OCI-LY7 (cell line): Measurements from ENCODE around the gene NPHS1. TPM values are rescaled to one million over a fixed set of nuclear protein-coding genes. Genes with fewer than 3 reads are reported as not detected.

Experiments used
- BruUV-seq: library from RNA; stranded (reverse); fragments of 400-500 nt; replicated peaks from 2 replicates; lab custom pipeline; 2021; lab: Mats Ljungman, UMichigan
- CTCF ChIA-PET: fragments of 300-600 bp; sonication (Branson Sonifier 250); formaldehyde crosslinking; loops from one replicate; lab custom pipeline; 2022; ENCODE audit warnings: antibody characterized with exemption; ENCODE audit not compliant: unreplicated experiment; lab: Charles Lee
- POLR2A ChIA-PET: fragments of 300-600 bp; sonication (Branson Sonifier 250); formaldehyde crosslinking; loops from one replicate; lab custom pipeline; 2022; ENCODE audit warnings: antibody characterized with exemption; lab: Charles Lee
- DNase-seq: peaks from one replicate; pipeline ENCODE4 v3.0.0-alpha.2; 2015; ENCODE audit warnings: low spot score
- H2AFZ ChIP-seq: fragments of 200-600 bp; sonication (generic), shearing (Covaris generic); 2 replicates; pipeline ENCODE4 v1.6.1; 2014; ENCODE audit warnings: mild to moderate bottlenecking, antibody characterized with exemption, low read length, moderate library complexity
- H3K27ac ChIP-seq: fragments of 200-600 bp; sonication (generic); 2 replicates; pipeline ENCODE4 v1.5.1; 2014; ENCODE audit warnings: mixed run types, low read depth, mild to moderate bottlenecking, moderate library complexity, low read length, inconsistent platforms; ENCODE audit not compliant: poor library complexity, severe bottlenecking
- H3K36me3 ChIP-seq: fragments of 200-600 bp; sonication (generic); 2 replicates; pipeline ENCODE4 v1.6.1; 2014; ENCODE audit warnings: mild to moderate bottlenecking, antibody characterized with exemption, low read length, moderate library complexity, mixed read lengths; ENCODE audit not compliant: insufficient read depth
- H3K4me1 ChIP-seq: fragments of 200-600 bp; sonication (generic); 2 replicates; pipeline ENCODE4 v1.5.1; 2014; ENCODE audit warnings: mild to moderate bottlenecking, low read length; ENCODE audit not compliant: insufficient read depth, poor library complexity, severe bottlenecking
- H3K4me2 ChIP-seq: fragments of 200-600 bp; sonication (generic); 2 replicates; pipeline ENCODE4 v1.6.1; 2014; ENCODE audit warnings: mild to moderate bottlenecking, low read length
- H3K4me3 ChIP-seq: fragments of 200-600 bp; sonication (generic); 2 replicates; pipeline ENCODE4 v1.5.1; 2014; ENCODE audit warnings: mild to moderate bottlenecking, low read depth, low read length; ENCODE audit not compliant: poor library complexity, severe bottlenecking
- H3K79me2 ChIP-seq: fragments of 200-600 bp; sonication (generic); 2 replicates; pipeline ENCODE4 v1.6.1; 2016; ENCODE audit warnings: low read depth, mild to moderate bottlenecking, low read length, moderate library complexity, mixed read lengths; ENCODE audit not compliant: insufficient read depth
- H3K9me2 ChIP-seq: fragments of 200-600 bp; sonication (generic); 2 replicates; pipeline ENCODE4 v1.6.1; 2016; ENCODE audit warnings: mild to moderate bottlenecking, low read length, mixed read lengths; ENCODE audit not compliant: insufficient read depth
- H3K9me3 ChIP-seq: fragments of 200-600 bp; sonication (generic); 2 replicates; pipeline ENCODE4 v1.6.1; 2014; ENCODE audit warnings: mild to moderate bottlenecking, mixed run types, low read length, mixed read lengths
- H4K20me1 ChIP-seq: fragments of 200-600 bp; sonication (generic); 2 replicates; pipeline ENCODE4 v1.6.1; 2014; ENCODE audit warnings: mild to moderate bottlenecking, antibody characterized with exemption, low read length, moderate library complexity, mixed read lengths; ENCODE audit not compliant: insufficient read depth
- CTCF ChIP-seq: fragments of 200-600 bp; sonication (generic); conservative IDR thresholded peaks from 2 replicates; pipeline ENCODE4 v1.5.1; 2014; ENCODE audit warnings: mild to moderate bottlenecking, antibody characterized with exemption, low read length, moderate library complexity, mixed read lengths
- EZH2phosphoT487 ChIP-seq: fragments of 200-600 bp; sonication (generic); IDR thresholded peaks from 2 replicates; pipeline ENCODE4 v1.6.1; 2018; ENCODE audit warnings: low read depth, borderline replicate concordance, mild to moderate bottlenecking, mixed run types, antibody characterized with exemption, low read length, moderate library complexity, mixed read lengths
- intact Hi-C: fragments of 100-400 bp; cut with micrococcal nuclease; formaldehyde crosslinking; loops from one replicate; pipeline ENCODE4 v1.10.0; 2022; ENCODE audit not compliant: unreplicated experiment
- total RNA-seq, 2 experiments: library from RNA; depleted of rRNA in 1 of 2; stranded (reverse); fragments of >200 nt in 1 of 2; shearing (Covaris generic) in 1 of 2; gene quantifications; 2 replicates each; pipeline ENCODE4 v1.2.3, GENCODE V29; 2014 to 2022

Gene NPHS1
- total RNA-seq, 2 experiments from 2014 or later: not detected

GRCh38 chr19:35811317-35812219 is 40.7 kb downstream of the NPHS1 start:
- POLR2A ChIA-PET: no interaction called here
- Histone ChIP-seq H3K79me2 (no peaks in the 10 kb centered on the region), H3K27ac (no peak overlapping the region), H3K4me1 (no peaks in the 10 kb centered on the region), H3K4me2 (no peak overlapping the region), H3K4me3 (no peak overlapping the region), H3K9me3 (no peaks in the 10 kb centered on the region), H2AFZ (no peak overlapping the region), H3K36me3 (no peaks in the 10 kb centered on the region), H3K9me2 (no peaks in the 10 kb centered on the region), H4K20me1 (no peaks in the 10 kb centered on the region)
- DNase-seq: no peak
- CTCF ChIA-PET: no interaction called here
- intact Hi-C loops: no loop called here
- no peak for TF ChIP-seq CTCF
- TF ChIP-seq EZH2phosphoT487: no peak
- BruUV-seq: no TSS peak

- H3K27ac ChIP-seq: no peak overlapping the region
- DNase-seq: no peak
- CTCF ChIA-PET: no interaction called here
- H3K9me2 ChIP-seq: no peaks in the 10 kb centered on the region
- no peak overlapping the region for H2AFZ ChIP-seq
- no TSS peak for BruUV-seq
- H3K79me2 ChIP-seq: no peaks in the 10 kb centered on the region
- TF ChIP-seq EZH2phosphoT487 (no peak), CTCF (no peak)
- H3K4me1 ChIP-seq: no peaks in the 10 kb centered on the region
- no peak overlapping the region for H3K4me3 ChIP-seq
- POLR2A ChIA-PET: no interaction called here
- no peaks in the 10 kb centered on the region for H3K9me3 ChIP-seq
- intact Hi-C loops: no loop called here
- H4K20me1 ChIP-seq: no peaks in the 10 kb centered on the region
- no peaks in the 10 kb centered on the region for H3K36me3 ChIP-seq
- no peak overlapping the region for H3K4me2 ChIP-seq
Measured at GRCh38 chr19:35807633-35808032, 44.7 kb downstream of the NPHS1 start.

GRCh38 chr19:35806597-35806996 is 45.7 kb downstream of the NPHS1 start:
- H3K9me3 ChIP-seq: no peaks in the 10 kb centered on the region
- BruUV-seq: no TSS peak
- no peaks in the 10 kb centered on the region for H3K4me1 ChIP-seq
- no peak for TF ChIP-seq EZH2phosphoT487
- no peak overlapping the region for H3K4me2 ChIP-seq
- ChIA-PET POLR2A (no interaction called here), CTCF (no interaction called here)
- no peaks in the 10 kb centered on the region for H3K36me3 ChIP-seq
- H3K4me3 ChIP-seq: no peak overlapping the region
- intact Hi-C loops: no loop called here
- H3K9me2 ChIP-seq: no peaks in the 10 kb centered on the region
- no peaks in the 10 kb centered on the region for H3K79me2 ChIP-seq
- no peaks in the 10 kb centered on the region for H4K20me1 ChIP-seq
- no peak overlapping the region for H2AFZ ChIP-seq
- DNase-seq: no peak
- no peak overlapping the region for H3K27ac ChIP-seq
